ENCODE data around the gene ITGB1BP1.

ITGB1BP1 gene

GRCh38 chr2:9441556-9441955, 18.2 kb upstream of the ITGB1BP1 start:
- DNase-seq (ENCODE audit: insufficient read length, low spot score) (no peak), FAIRE-seq (no peak)
- TF ChIP-seq CTCF (IDR thresholded peaks at IDR 0.05; ENCODE audit: insufficient read depth, missing control alignments): no peak

GRCh38 chr2:9440058-9440727, 16.9 kb upstream of the ITGB1BP1 start:
- no peak for DNase-seq (ENCODE audit: insufficient read length, low spot score)
- no peak for TF ChIP-seq CTCF (IDR thresholded peaks at IDR 0.05; ENCODE audit: insufficient read depth, missing control alignments)
- no peak for FAIRE-seq

GRCh38 chr2:9439536-9439935, 16.2 kb upstream of the ITGB1BP1 start:
- DNase-seq (ENCODE audit: insufficient read length, low spot score): no peak
- no peak for TF ChIP-seq CTCF (IDR thresholded peaks at IDR 0.05; ENCODE audit: insufficient read depth, missing control alignments)
- FAIRE-seq: no peak

GRCh38 chr2:9434489-9434888, 11.2 kb upstream of the ITGB1BP1 start:
- DNase-seq (ENCODE audit: insufficient read length, low spot score) (no peak), FAIRE-seq (no peak)
- no peak for TF ChIP-seq CTCF (IDR thresholded peaks at IDR 0.05; ENCODE audit: insufficient read depth, missing control alignments)

- FAIRE-seq (no peak), DNase-seq (ENCODE audit: insufficient read length, low spot score) (no peak)
- TF ChIP-seq CTCF (IDR thresholded peaks at IDR 0.05; ENCODE audit: insufficient read depth, missing control alignments): no peak
Observed at GRCh38 chr2:9430316-9431293, 7.3 kb upstream of the ITGB1BP1 start.

GRCh38 chr2:9428965-9429577, 5.7 kb upstream of the ITGB1BP1 start:
- no peak for FAIRE-seq
- no peak for DNase-seq (ENCODE audit: insufficient read length, low spot score)
- no peak for TF ChIP-seq CTCF (IDR thresholded peaks at IDR 0.05; ENCODE audit: insufficient read depth, missing control alignments)

Data from D721Med (cell line).